GM18507 (cell line): ENCODE data around the gene PDE4D.

ENCODE experiments used
- DNase-seq: peaks from one replicate; pipeline ENCODE4 v3.0.0; 2011; ENCODE audit warnings: low read depth; ENCODE audit not compliant: insufficient read length; ENCODE audit errors: extremely low spot score
- FAIRE-seq: peaks from 2 replicates; lab custom pipeline; 2011; peaks lifted over from hg19 to GRCh38; lab: Jason Lieb, UNC

Gene PDE4D

GRCh38 chr5:59843511-59844213, 49.9 kb downstream of the PDE4D start:
- FAIRE-seq: no peak

GRCh38 chr5:59842999-59843398, 50.5 kb downstream of the PDE4D start:
- FAIRE-seq (no peak), DNase-seq (no peak)

More at GRCh38 chr5:59843511-59844213, 49.9 kb downstream of the PDE4D start:
- DNase-seq: no peak

- DNase-seq (no peak), FAIRE-seq (no peak)
These were observed 53.3 kb downstream of the PDE4D start for GRCh38 chr5:59840200-59840601.

GRCh38 chr5:59838989-59839388, 54.5 kb downstream of the PDE4D start:
- no peak for FAIRE-seq
- DNase-seq: no peak

- FAIRE-seq (no peak), DNase-seq (no peak)
These were observed 55.5 kb downstream of the PDE4D start for GRCh38 chr5:59838067-59838466.

GRCh38 chr5:59837071-59837470, 56.5 kb downstream of the PDE4D start:
- DNase-seq (no peak), FAIRE-seq (no peak)

- FAIRE-seq: no peak
These were observed 57.7 kb downstream of the PDE4D start for GRCh38 chr5:59835800-59836199.

GRCh38 chr5:59833448-59833847, 60.1 kb downstream of the PDE4D start:
- no peak for FAIRE-seq

More at GRCh38 chr5:59835800-59836199, 57.7 kb downstream of the PDE4D start:
- no peak for DNase-seq

GRCh38 chr5:59832577-59833301, 60.8 kb downstream of the PDE4D start:
- DNase-seq (no peak), FAIRE-seq (no peak)

More at GRCh38 chr5:59833448-59833847, 60.1 kb downstream of the PDE4D start:
- no peak for DNase-seq

GRCh38 chr5:59831326-59832010, 62.1 kb downstream of the PDE4D start:
- DNase-seq: no peak
- no peak for FAIRE-seq

- no peak for DNase-seq
- FAIRE-seq: no peak
These were observed 62.9 kb downstream of the PDE4D start for GRCh38 chr5:59830536-59831200.

- FAIRE-seq (no peak), DNase-seq (no peak)
These were observed 63.6 kb downstream of the PDE4D start for GRCh38 chr5:59829922-59830321.

- FAIRE-seq (no peak), DNase-seq (no peak)
These were observed 64.1 kb downstream of the PDE4D start for GRCh38 chr5:59829386-59829785.

- FAIRE-seq: no peak
- DNase-seq: no peak
These were observed 64.9 kb downstream of the PDE4D start for GRCh38 chr5:59828623-59829022.

GRCh38 chr5:59826996-59827395, 66.5 kb downstream of the PDE4D start:
- FAIRE-seq (no peak), DNase-seq (no peak)

GRCh38 chr5:59823420-59823819, 70.1 kb downstream of the PDE4D start:
- DNase-seq: no peak
- no peak for FAIRE-seq

- DNase-seq (no peak), FAIRE-seq (no peak)
These were observed 73.7 kb downstream of the PDE4D start for GRCh38 chr5:59819806-59820205.

- no peak for DNase-seq
- FAIRE-seq: no peak
These were observed 76.0 kb downstream of the PDE4D start for GRCh38 chr5:59817536-59817935.

GRCh38 chr5:59816654-59817300, 76.7 kb downstream of the PDE4D start:
- DNase-seq: no peak
- FAIRE-seq: no peak

GRCh38 chr5:59814537-59814872, 79.0 kb downstream of the PDE4D start:
- FAIRE-seq (no peak), DNase-seq (no peak)
